Hepatocyte (in vitro differentiated cells): ENCODE measurements around the gene RUNX1. TPM values are rescaled to one million over a fixed set of nuclear protein-coding genes. Genes with fewer than 3 reads are reported as not detected.

Source experiments
- DNase-seq: peaks from one replicate; pipeline ENCODE4 v3.0.0-alpha.2; 2016; ENCODE audit warnings: low spot score
- H2AFZ ChIP-seq: fragments of 200-600 bp; sonication (generic); 2 replicates; pipeline ENCODE4 v1.6.0; 2016; ENCODE audit warnings: antibody characterized with exemption, mild to moderate bottlenecking
- H3K27ac ChIP-seq: fragments of 200-600 bp; sonication (generic); 2 replicates; pipeline ENCODE4 v1.5.1; 2016; ENCODE audit warnings: mild to moderate bottlenecking
- H3K27me3 ChIP-seq: fragments of 200-600 bp; sonication (generic); 2 replicates; pipeline ENCODE4 v1.6.1; 2016
- H3K36me3 ChIP-seq: fragments of 200-600 bp; sonication (generic); replicated peaks from 2 replicates; pipeline ENCODE4 v1.5.1; 2016; ENCODE audit warnings: low read depth; ENCODE audit not compliant: insufficient read depth
- H3K4me1 ChIP-seq: fragments of 200-600 bp; sonication (generic); 2 replicates; pipeline ENCODE4 v1.5.1; 2016; ENCODE audit warnings: mild to moderate bottlenecking, moderate library complexity; ENCODE audit not compliant: insufficient read depth
- H3K4me2 ChIP-seq: fragments of 200-600 bp; sonication (generic); 2 replicates; pipeline ENCODE4 v1.6.0; 2016
- H3K4me3 ChIP-seq: fragments of 200-600 bp; sonication (generic); 2 replicates; pipeline ENCODE4 v1.5.1; 2016; ENCODE audit warnings: mild to moderate bottlenecking
- H3K79me2 ChIP-seq: fragments of 200-600 bp; sonication (generic); 2 replicates; pipeline ENCODE4 v1.6.0; 2017; ENCODE audit warnings: mild to moderate bottlenecking
- H3K9me2 ChIP-seq: fragments of 200-600 bp; sonication (generic); replicated peaks from 2 replicates; pipeline ENCODE4 v1.6.0; 2017; ENCODE audit warnings: mild to moderate bottlenecking; ENCODE audit not compliant: insufficient read depth
- H3K9me3 ChIP-seq: fragments of 200-600 bp; sonication (generic); 2 replicates; pipeline ENCODE4 v1.5.1; 2016; ENCODE audit warnings: low read depth, mild to moderate bottlenecking
- H4K20me1 ChIP-seq: fragments of 200-600 bp; sonication (generic); 2 replicates; pipeline ENCODE4 v1.6.0; 2016; ENCODE audit warnings: mild to moderate bottlenecking; ENCODE audit not compliant: insufficient read depth, poor library complexity, severe bottlenecking
- EZH2 ChIP-seq: fragments of 200-600 bp; sonication (generic); IDR thresholded peaks from 2 replicates; pipeline ENCODE4 v1.6.1; 2016; ENCODE audit warnings: antibody characterized with exemption, mild to moderate bottlenecking, borderline replicate concordance
- EZH2phosphoT487 ChIP-seq: fragments of 200-600 bp; sonication (generic); IDR thresholded peaks from one replicate; pipeline ENCODE4 v1.6.1; 2018; ENCODE audit warnings: antibody characterized with exemption, mild to moderate bottlenecking, low read depth, moderate library complexity; ENCODE audit not compliant: unreplicated experiment, severe bottlenecking
- WGBS: methylation state at CpG from one replicate; pipeline ENCODE4 v1.1.6; 2016; ENCODE audit warnings: low lambda C conversion rate; ENCODE audit errors: missing lambda C conversion rate; 5-methylcytosine and 5-hydroxymethylcytosine counted together
- polyA plus RNA-seq: library from polyadenylated mRNA; unstranded; fragments of >200 nt; fragmentation: Nextera tagmentation; extraction: Ambion mirVana; gene quantifications from 2 replicates; pipeline ENCODE4 v1.2.1, GENCODE V29; 2016
- total RNA-seq: library from RNA; depleted of rRNA; stranded (reverse); fragments of >200 nt; gene quantifications from 2 replicates; pipeline ENCODE4 v1.2.3, GENCODE V29; 2014
- TF ChIP-seq, protein P1 (sequence below): fragments of 200-600 bp; sonication (generic); IDR thresholded peaks from 2 replicates; pipeline ENCODE4 v1.5.1; 2016; ENCODE audit warnings: antibody characterized with exemption, mild to moderate bottlenecking; ENCODE audit not compliant: poor library complexity

The RUNX1 gene
- total and polyA plus RNA-seq, 2 experiments from 2014 or later = 8.5 to 10.9 TPM

DNA sequence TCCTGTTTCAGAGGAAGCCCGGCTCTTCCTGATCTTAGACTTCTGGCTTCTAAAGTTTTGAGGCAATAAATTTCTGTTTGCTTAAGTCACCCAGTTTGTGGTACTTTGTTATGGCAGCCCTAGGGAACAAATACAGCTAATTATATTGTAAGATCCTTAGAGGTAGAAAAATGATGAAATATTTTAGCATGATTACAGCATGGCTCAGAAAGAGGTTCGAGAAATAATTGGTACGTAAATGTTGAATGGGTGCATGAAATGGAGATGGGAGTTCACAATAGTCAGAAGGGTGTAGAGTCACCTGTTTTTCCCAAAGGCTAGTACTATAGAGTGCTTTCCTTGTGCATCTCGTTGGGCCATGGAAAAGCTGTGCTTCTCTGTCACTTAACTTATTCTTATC is 123.5 kb downstream of the RUNX1 start:
- Histone ChIP-seq H3K27me3 (no peaks in the 10 kb centered on the region), H3K4me1 (peaks cover 11% of the 10 kb centered on the region), H3K79me2 (no peaks in the 10 kb centered on the region), H3K4me3 (no peak overlapping the region), H2AFZ (no peak overlapping the region), H3K4me2 (no peak overlapping the region), H3K27ac (no peak overlapping the region), H3K36me3 (no peaks in the 10 kb centered on the region), H3K9me3 (no peaks in the 10 kb centered on the region), H4K20me1 (no peaks in the 10 kb centered on the region), H3K9me2 (no peaks in the 10 kb centered on the region)
- DNase-seq = no peak
- WGBS = 88% methylated on average over 4 of the region's 4 CpGs
- TF ChIP-seq EZH2phosphoT487 (no peak), EZH2 (no peak)
- TF ChIP-seq, protein P1, sequence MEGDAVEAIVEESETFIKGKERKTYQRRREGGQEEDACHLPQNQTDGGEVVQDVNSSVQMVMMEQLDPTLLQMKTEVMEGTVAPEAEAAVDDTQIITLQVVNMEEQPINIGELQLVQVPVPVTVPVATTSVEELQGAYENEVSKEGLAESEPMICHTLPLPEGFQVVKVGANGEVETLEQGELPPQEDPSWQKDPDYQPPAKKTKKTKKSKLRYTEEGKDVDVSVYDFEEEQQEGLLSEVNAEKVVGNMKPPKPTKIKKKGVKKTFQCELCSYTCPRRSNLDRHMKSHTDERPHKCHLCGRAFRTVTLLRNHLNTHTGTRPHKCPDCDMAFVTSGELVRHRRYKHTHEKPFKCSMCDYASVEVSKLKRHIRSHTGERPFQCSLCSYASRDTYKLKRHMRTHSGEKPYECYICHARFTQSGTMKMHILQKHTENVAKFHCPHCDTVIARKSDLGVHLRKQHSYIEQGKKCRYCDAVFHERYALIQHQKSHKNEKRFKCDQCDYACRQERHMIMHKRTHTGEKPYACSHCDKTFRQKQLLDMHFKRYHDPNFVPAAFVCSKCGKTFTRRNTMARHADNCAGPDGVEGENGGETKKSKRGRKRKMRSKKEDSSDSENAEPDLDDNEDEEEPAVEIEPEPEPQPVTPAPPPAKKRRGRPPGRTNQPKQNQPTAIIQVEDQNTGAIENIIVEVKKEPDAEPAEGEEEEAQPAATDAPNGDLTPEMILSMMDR = no peak

DNA sequence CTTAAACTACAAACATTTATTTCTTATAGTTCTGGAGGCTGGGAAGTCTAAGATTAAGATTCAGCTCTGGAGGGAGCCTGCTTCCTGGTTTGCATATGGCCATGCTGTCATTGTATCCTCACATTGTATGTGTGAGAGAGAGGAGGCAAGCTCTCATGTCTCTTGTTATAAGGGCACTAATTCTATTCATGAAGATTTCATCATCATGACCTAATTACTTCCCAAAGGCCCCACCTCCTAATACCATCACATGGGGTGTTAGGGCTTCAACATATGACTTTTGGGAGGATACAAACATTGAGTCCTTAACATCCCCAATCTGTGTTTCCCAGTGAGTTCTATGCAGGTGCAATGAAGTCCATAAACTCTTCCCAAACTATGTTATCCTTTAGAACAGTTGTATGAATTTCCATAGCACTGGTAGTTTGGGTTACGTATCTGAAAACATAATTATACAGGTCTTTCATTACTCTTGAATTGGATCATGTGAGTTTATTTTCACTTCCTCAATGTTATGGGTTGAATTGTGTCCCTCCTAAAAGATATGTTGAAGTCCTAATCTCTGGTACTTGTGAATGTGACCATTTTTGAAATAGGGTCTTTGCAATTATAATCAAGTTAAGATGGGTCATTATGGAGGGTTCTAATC is 124.2 kb downstream of the RUNX1 start:
- H3K4me2 ChIP-seq = no peak overlapping the region
- 97% methylated on average over 1 of the region's 1 CpG for WGBS
- H3K4me3 ChIP-seq = no peak overlapping the region
- no peaks in the 10 kb centered on the region for H3K79me2 ChIP-seq
- TF ChIP-seq, protein P1 = no peak
- TF ChIP-seq EZH2 = no peak
- no peak for TF ChIP-seq EZH2phosphoT487
- H3K27ac ChIP-seq = no peak overlapping the region
- H3K27me3 ChIP-seq = no peaks in the 10 kb centered on the region
- no peaks in the 10 kb centered on the region for H3K9me3 ChIP-seq
- H4K20me1 ChIP-seq = no peaks in the 10 kb centered on the region
- H3K4me1 ChIP-seq = peaks cover 11% of the 10 kb centered on the region
- no peak overlapping the region for H2AFZ ChIP-seq
- DNase-seq = no peak
- no peaks in the 10 kb centered on the region for H3K9me2 ChIP-seq
- H3K36me3 ChIP-seq = no peaks in the 10 kb centered on the region

DNA sequence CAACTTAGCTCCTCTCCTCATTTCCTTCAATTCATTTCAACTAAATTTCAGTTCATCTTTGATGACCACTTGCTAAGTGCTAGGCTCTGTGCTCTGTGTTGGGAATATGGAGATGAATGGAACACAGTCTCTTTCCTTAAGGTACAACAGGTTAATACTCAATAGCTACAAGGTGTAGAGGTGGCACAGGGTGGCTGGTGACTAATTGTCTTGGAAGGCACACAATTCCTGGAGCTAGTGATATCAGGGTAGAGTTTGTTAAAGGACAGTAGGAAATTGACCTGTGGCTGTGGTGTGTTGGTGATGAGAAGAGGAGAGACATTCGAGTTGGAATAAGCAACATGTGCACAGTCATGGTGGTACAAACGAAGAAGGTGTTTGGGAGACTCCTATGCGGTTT is 124.9 kb downstream of the RUNX1 start:
- no peak overlapping the region for H3K4me3 ChIP-seq
- no peaks in the 10 kb centered on the region for H4K20me1 ChIP-seq
- H3K4me2 ChIP-seq = no peak overlapping the region
- no peaks in the 10 kb centered on the region for H3K9me2 ChIP-seq
- no peaks in the 10 kb centered on the region for H3K79me2 ChIP-seq
- H3K4me1 ChIP-seq = peaks cover 11% of the 10 kb centered on the region
- no peak overlapping the region for H3K27ac ChIP-seq
- no peaks in the 10 kb centered on the region for H3K9me3 ChIP-seq
- H3K27me3 ChIP-seq = no peaks in the 10 kb centered on the region
- 86% methylated on average over 3 of the region's 3 CpGs for WGBS
- H2AFZ ChIP-seq = no peak overlapping the region
- H3K36me3 ChIP-seq = no peaks in the 10 kb centered on the region
- no peak for DNase-seq
- no peak for TF ChIP-seq EZH2
- TF ChIP-seq, protein P1 = no peak
- TF ChIP-seq EZH2phosphoT487 = no peak
